ENCODE results near the gene BCKDHA. TPM values are rescaled to one million over a fixed set of nuclear protein-coding genes. Genes with fewer than 3 reads are reported as not detected.

Gene BCKDHA
- total and polyA plus RNA-seq, 2 of the 4 experiments (the other 2 are of a cell fraction) = 7.6 to 7.7 TPM

- Histone ChIP-seq H3K9ac (ENCODE audit: low read depth, low read length) (no peak overlapping the region), H3K36me3 (ENCODE audit: control insufficient read depth, insufficient read depth, low read length) (peaks cover 21% of the 10 kb centered on the region), H3K27me3 (ENCODE audit: control insufficient read depth, insufficient read depth, low read length) (no peaks in the 10 kb centered on the region), H2AK9ac (replicated peaks; ENCODE audit: low read depth, low read length, poor library complexity) (no peak overlapping the region), H3K23ac (ENCODE audit: low read depth, low read length) (no peak overlapping the region), H3K18ac (ENCODE audit: low read depth, low read length) (no peak overlapping the region), H2AFZ (replicated peaks; ENCODE audit: low read length, poor library complexity) (no peak overlapping the region), H4K91ac (ENCODE audit: insufficient read depth, low read depth, low read length) (no peak overlapping the region), H3K56ac (ENCODE audit: extremely low read depth, insufficient read depth, low read length) (no peak overlapping the region), H4K5ac (ENCODE audit: low read depth, low read length) (no peak overlapping the region), H2BK120ac (ENCODE audit: low read depth, low read length) (no peak overlapping the region), H3K27ac (ENCODE audit: insufficient read depth, low read length) (no peak overlapping the region), H2BK20ac (ENCODE audit: low read depth, low read length) (no peak overlapping the region), H3K9me3 (ENCODE audit: control insufficient read depth, insufficient read depth, low read length) (no peaks in the 10 kb centered on the region), H3K4ac (ENCODE audit: low read depth, low read length) (no peak overlapping the region), H3K14ac (replicated peaks; ENCODE audit: low read depth, low read length) (no peak overlapping the region), H3K9me1 (ENCODE audit: insufficient read depth, low read length) (no peaks in the 10 kb centered on the region), H2BK15ac (ENCODE audit: low read depth, low read length) (no peak overlapping the region), H4K8ac (ENCODE audit: low read depth in 2 of 2, low read length in 2 of 2) (no peak overlapping the region), H2AK5ac (ENCODE audit: low read depth, low read length) (no peak overlapping the region), H3K4me1 (ENCODE audit: control insufficient read depth, insufficient read depth, low read length) (no peaks in the 10 kb centered on the region), H3K4me2 (ENCODE audit: low read depth, low read length) (no peak overlapping the region), H2BK5ac (ENCODE audit: low read depth, low read length, poor library complexity, severe bottlenecking) (no peak overlapping the region), H3K79me1 (ENCODE audit: low read depth in 1 of 2, low read length in 2 of 2) (peaks cover 3 to 8% of the 10 kb centered on the region in 2 experiments; a peak in 3 of 4 replicates), H3K4me3 (ENCODE audit: insufficient read depth, low read depth, low read length) (no peak overlapping the region), H4K20me1 (ENCODE audit: insufficient read depth, low read length) (no peaks in the 10 kb centered on the region)
- in situ Hi-C loops (cut with MboI; ENCODE audit: low sequenced_read_pairs) = no loop called here
- 90% methylated on average over 7 of the region's 12 CpGs; no CpG with 5 or more reads in 1 of the 2 experiments for WGBS, 2 experiments (ENCODE audit: extremely low coverage in 2 of 2, insufficient read length in 1 of 2)
- ChIA-PET POLR2A (ENCODE audit: unreplicated experiment) (no interaction called here), CTCF (no interaction called here)
- DNase-seq (no peak), ATAC-seq (ENCODE audit: low read depth) (no peak)
- TF ChIP-seq CTCF (conservative IDR thresholded peaks at IDR 0.05; ENCODE audit: low read depth, low read length) = no peak
- TF ChIP-seq CHD1 (IDR thresholded peaks at IDR 0.05; ENCODE audit: low read depth, low read length) = no peak
- no TSS peak for BruUV-seq (replicated peaks)
- intact Hi-C loops (cut with micrococcal nuclease) = no loop called here
- dilution Hi-C loops (cut with HindIII; ENCODE audit: low sequenced_read_pairs, unreplicated experiment) = no loop called here
Observed at GRCh38 chr19:41392775-41393174, 4.8 kb upstream of the BCKDHA start.
